ENCODE results near the gene MYH16.
"Not testable (repeated sequence)": the region's sequence is repeated elsewhere in the genome, so short reads cannot be mapped to it uniquely, and the experiment has no call there.

MYH16 gene

DNA sequence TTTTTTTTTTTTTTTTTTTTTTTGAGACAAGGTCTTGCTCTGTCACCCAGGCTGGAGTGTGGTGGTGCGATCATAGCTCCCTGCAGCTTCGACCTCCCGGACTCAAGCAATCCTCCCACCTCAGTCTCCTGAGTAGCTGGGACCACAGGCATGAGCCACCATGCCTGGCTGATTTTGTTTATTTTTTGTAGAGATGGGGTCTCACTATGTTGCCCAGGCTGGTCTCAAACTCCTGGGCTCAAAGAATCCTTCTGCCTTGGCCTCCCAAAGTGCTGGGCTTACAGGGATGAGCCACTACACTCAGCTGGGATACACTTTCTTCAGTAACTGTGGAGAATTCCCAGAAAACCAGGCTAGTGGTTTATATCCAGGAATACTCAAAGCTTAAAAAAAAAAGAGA, 78.0 kb downstream of the MYH16 start:
- not testable (repeated sequence) for DNase-seq (ENCODE audit: low read depth in 2 of 3, low spot score in 2 of 3)

DNA sequence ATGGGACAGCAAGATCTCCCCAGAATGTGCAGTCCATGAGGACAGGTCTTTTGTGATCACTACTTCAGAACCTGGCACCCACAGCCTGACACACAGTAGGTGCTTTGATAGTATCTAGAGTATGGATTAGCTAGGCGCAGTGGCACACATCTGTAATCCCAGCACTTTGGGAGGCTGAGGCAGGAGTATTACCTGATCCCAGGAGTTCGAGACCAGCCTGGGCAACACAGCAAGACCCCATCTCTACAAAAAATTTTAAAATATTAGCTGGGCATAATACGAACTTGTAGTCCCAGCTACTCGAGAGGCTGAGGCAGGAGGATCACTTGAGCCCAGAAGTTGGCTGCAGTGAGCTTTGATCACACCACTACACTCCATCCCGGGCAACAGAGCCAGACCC, 79.6 kb downstream of the MYH16 start:
- no peak for DNase-seq (ENCODE audit: low read depth in 2 of 3, low spot score in 2 of 3)

- no peak for DNase-seq (ENCODE audit: low read depth in 2 of 3, low spot score in 2 of 3)
Measured at GRCh38 chr7:99355098-99355497, 82.5 kb downstream of the MYH16 start.

- no peak for DNase-seq (ENCODE audit: low read depth in 2 of 3, low spot score in 2 of 3)
Measured at GRCh38 chr7:99357701-99358490, 85.3 kb downstream of the MYH16 start.

DNA sequence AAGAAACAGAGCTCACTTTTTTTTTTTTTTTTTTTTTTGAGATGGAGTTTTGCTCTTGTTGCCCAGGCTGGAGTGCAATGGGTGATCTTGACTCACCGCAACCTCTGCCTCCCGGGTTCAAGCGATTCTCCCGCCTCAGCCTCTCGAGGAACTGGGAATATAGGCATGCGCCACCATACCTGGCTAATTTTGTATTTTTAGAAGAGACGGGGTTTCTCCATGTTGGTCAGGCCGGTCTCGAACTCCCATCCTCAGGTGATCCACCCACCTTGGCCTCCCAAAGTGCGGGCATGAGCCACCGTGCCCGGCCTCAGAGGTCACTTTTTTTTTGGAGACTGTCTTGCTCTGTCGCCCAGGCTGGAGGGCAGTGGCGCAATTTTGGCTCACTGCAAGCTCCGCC, 85.9 kb downstream of the MYH16 start:
- DNase-seq (ENCODE audit: low read depth in 2 of 3, low spot score in 2 of 3): not testable (repeated sequence)

DNA sequence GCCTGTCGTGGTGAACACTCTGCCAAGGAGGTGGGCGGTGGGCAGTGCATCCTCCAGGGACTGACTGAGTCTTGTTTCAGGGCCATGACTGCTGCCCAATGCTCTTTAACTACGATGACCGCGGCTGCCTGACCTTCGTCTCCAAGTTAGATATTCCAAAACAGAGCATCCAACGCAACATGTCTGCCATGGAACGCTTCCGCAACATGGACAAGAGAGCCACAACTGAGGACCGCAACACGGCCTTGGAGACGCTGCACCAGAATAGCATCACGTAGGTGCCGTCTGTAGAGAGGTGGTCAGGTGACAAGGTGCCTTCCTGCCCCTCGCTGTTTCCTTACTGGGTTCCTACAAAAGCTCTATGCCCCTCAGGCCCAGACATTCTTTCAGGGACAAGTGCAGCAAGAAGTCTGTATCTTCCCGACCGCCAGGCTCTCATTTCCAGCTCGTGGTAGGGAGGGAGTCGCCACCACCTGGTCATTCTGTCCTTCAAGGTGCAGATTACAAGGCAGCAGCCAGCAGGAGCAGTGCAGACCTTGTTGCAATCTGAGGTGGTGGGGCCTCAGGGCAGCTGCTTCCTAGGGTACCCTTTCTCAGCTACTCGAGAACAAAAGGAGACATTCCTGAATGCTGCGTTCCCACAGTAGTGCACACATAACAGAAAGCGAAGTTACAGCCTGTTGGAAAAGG, 87.0 kb downstream of the MYH16 start:
- no peak for DNase-seq (ENCODE audit: low read depth in 2 of 3, low spot score in 2 of 3)

Data from activated CD8-positive, alpha-beta memory T cell treated with anti-CD3 and anti-CD28 coated beads for 48 hours (primary cell).